Cortex of kidney (tissue), 1 donor: ENCODE results near the gene IGFBP7.

Experiments used
- DNase-seq: peaks from one replicate; lab custom pipeline; 2025; lab: John Stamatoyannopoulos, UW

The IGFBP7 gene

GRCh38 chr4:57109847-57110639 is at the start of gene IGFBP7:
Gene IGFBP7 (minus strand): TSS chr4:57110385. CDS start chr4:57110351, 34 bp downstream.
- DNase-seq = no peak

DNA sequence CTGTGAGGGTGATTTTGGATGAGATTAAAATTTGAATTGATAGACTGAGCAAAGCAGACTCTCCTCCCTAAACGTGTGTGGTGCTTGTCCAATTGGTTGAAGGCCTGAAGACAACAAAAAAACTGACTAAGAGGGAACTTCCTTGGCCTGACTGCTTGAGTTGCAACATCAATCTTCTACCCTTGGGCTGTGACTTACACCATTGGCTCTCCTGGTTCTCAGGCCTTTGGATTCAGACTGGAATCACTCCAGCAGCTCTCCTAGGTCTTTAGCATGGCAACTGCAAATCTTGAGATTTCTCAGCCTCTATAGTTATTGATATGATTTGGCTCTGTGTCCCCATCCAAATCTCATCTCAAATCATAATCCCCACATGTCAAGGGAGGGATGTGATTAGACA is 49.7 kb upstream of the IGFBP7 start:
- no peak for DNase-seq

DNA sequence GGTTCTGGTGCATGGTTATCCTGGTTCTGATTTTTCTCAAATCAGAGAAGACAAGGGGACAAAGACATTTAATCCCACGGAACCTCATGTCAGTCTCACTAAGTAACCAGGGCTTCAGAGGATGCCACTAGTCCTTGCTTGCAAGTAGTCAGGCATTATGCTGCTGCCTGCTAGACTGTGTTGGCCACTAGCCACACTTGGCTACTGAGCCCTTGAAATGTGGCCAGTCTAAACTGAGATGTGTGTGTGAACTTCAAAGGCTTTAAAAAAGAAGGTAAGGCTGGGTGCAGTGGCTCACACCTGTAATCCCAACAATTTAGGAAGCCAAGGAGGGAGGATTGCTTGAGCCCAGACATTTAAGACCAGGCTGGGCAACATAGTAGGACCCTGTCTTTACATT is 48.6 kb upstream of the IGFBP7 start:
- DNase-seq = no peak

DNA sequence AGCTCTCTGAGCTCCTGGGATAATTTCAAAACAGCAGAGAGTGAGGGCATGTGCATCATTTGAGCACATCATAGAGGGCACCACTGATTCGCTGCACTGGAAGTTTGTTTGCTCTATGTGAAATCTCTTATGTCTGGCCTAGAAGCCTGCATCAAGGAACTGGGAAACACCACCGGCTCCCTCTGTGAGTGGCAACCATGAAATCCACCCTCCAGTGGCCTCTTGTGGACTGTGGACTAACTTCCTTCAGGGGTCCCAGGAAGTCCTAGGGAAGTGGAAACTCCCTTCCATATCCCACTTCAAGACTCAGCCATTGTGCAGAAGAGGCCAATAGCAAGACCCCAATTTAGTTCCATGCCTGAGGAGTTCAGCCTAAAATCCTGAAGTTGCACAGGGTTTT is 48.0 kb upstream of the IGFBP7 start:
- no peak for DNase-seq

DNA sequence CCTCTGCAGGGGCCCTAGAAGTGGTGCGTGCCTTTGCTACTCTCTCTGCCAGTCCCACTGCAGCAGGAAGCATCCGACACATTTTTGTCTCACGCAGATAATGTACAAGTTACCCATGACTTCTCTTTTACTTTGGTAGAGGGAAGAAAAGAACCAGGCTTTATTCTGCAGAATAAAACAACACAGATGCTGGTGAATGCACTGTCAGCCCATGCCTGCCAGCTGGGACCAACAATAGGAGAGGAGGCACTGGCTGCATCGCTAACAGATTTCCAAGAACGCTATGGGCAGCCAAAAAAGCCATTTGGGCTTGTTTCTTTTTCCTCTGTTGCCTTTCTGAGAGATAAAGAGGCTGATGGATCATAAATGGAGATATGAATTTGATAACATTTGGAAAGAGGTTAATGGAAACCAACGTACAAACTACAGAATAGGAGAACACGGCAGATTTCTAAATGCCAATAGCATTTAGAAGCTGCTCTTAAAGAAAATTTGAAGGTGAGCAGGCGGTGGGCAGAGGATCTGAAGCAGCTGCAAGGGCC is 47.5 kb upstream of the IGFBP7 start:
- no peak for DNase-seq

GRCh38 chr4:57156242-57156990 is 46.2 kb upstream of the IGFBP7 start:
- DNase-seq = no peak

- no peak for DNase-seq
Observed at GRCh38 chr4:57154926-57155325, 44.7 kb upstream of the IGFBP7 start.

DNA sequence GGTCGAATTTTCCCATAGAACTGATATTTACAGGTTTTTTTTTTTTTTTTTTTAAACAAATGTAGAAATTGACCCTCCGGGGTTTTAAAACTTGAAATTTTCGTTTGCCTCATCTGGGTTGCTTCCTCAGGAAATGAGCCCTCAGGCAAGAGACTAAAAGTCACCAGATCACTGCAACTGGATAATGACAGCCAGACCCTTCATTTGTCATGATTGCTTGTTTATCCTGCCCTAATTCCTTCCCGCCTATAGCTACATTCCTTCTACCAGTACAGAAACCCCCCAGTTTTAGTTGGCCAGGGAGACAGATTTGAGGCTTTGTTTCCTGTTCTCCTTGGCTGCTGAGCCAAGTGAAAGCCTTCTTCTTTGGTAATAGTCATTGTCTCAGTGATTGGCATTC is 44.0 kb upstream of the IGFBP7 start:
- DNase-seq = no peak

- no peak for DNase-seq
Observed at GRCh38 chr4:57153207-57153606, 43.0 kb upstream of the IGFBP7 start.

GRCh38 chr4:57151481-57151880 is 41.3 kb upstream of the IGFBP7 start:
- DNase-seq = no peak

DNA sequence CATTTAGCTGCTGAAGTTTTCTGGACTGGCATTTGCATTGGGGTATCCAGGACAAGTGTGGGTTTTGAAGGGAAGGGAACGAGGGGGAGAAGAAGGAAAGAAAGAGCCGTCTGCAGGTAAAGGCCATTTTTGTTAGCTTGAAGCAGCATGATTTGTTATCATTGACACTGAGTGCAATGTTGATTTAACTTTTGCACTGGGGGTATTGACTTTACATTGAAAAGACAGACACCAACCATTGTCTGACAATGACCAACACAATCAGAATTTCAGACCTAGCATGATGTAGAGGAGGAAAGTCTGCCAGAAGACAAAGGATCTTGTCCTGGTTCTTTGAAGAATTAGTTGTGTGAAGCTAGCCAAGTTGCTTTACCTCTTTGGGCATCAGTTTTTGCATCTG is 39.6 kb upstream of the IGFBP7 start:
- DNase-seq = no peak

GRCh38 chr4:57148831-57149505 is 38.8 kb upstream of the IGFBP7 start:
- DNase-seq = no peak

DNA sequence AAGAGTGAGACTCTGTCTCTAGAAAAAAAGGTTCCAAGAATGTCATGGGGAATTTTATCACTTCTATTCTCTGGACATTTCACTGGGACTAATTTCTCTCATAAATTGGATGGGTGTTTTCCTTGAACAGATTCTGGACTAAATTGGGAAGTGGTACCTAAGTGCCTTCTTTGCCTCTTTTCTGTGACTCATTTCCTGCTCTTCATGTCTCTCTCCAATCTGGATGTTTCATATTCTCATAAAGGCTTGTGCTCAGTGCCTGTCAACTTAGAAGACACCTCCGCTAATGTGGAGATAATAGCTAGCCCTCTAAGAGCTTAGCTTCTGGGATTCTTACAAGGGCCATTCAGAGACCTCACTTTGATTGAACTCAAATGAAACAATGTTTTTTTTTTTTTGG is 38.0 kb upstream of the IGFBP7 start:
- no peak for DNase-seq

DNA sequence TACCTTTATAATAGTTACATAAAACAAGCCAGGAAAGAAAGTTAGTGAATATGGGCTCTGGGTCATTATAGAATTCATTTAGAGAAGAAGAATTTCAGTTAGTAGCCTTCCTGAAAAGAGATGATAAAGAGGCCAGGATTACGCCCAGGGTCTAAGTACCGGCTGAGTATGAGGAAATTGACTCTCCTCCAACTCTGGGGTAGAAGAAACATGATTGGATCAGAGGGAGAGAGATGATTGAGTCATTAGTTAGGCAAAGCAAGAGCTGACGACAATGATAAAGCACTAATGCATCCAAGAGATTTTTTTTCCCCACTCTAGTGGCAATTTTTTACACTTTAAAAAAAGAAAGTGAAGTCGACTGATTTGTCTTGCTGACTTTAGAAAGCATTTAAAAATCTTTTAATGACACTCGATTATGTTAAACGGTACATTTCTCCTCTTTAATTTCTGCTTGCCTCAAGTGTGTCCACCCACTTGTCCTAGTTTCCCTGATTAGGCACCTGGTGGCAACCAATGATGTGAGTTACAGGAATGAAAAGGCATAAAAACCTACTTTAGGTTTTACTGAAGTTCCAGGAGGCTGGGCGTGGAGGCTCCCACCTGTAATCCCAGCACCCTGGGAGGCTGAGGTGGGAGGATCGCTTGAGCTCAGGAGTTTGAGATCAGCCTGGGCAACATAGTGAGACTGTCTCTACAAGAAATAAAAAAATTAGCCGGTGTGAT is 37.3 kb upstream of the IGFBP7 start:
- DNase-seq = no peak

GRCh38 chr4:57146444-57146843 is 36.3 kb upstream of the IGFBP7 start:
- no peak for DNase-seq

GRCh38 chr4:57144466-57144865 is 34.3 kb upstream of the IGFBP7 start:
- DNase-seq = no peak

DNA sequence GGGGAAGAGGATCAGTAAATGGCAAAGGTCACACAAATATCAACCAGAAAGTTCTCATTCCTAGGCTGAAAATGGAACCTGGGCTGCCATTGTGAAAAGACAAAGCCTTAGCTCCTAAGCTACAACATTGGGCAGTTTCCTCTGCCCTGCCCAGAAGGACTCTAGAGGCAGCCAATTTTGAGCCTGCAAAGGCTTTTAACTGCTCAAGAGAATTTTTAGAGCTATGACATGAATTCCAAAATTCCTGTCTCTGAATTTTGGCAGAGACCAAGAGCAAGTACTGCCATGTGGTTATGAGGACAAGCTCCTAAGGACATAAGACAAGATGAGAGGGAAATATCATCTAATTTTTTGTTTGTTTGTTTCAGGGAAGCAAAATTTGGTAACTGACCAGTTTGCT is 29.6 kb upstream of the IGFBP7 start:
- no peak for DNase-seq

DNA sequence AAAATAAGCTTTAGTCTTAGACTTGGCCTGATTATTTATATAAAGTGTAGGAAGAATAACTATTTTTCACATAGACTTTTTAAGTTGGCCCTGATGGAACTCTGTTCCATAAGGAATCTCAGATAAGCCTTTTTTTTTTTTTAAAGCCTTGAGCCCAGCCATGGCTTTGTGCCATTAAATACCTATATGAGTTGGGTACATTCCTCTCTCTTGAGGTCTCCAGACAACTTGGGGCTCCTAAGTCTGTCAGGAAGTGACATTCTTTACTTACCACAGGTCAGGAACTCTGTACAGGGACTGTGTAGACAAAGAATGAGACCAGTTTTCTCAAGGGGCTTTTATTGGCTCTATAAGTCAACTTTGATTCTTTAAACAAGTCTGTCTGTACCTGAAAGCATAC is 27.1 kb upstream of the IGFBP7 start:
- DNase-seq = no peak

- DNase-seq = no peak
Observed at GRCh38 chr4:57136281-57136680, 26.1 kb upstream of the IGFBP7 start.

DNA sequence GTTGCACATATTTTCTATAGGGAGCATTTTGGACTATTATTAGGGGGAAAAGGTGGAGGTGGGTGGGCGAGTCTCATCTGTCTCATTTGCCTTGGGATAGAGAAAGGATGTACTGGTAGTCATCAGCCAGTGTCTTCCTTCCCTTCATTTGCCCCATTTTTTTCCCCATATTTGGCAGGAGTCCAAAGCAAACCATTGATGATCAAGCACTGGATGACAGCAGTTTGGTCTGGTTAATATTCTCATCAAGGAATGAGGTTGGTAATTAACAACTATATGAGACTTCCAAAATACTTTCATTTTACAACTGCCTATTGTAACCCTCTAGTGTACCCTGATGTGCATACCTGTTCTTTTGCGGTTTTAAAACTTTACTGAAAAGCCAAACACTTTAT is 22.6 kb upstream of the IGFBP7 start:
- DNase-seq = no peak

DNA sequence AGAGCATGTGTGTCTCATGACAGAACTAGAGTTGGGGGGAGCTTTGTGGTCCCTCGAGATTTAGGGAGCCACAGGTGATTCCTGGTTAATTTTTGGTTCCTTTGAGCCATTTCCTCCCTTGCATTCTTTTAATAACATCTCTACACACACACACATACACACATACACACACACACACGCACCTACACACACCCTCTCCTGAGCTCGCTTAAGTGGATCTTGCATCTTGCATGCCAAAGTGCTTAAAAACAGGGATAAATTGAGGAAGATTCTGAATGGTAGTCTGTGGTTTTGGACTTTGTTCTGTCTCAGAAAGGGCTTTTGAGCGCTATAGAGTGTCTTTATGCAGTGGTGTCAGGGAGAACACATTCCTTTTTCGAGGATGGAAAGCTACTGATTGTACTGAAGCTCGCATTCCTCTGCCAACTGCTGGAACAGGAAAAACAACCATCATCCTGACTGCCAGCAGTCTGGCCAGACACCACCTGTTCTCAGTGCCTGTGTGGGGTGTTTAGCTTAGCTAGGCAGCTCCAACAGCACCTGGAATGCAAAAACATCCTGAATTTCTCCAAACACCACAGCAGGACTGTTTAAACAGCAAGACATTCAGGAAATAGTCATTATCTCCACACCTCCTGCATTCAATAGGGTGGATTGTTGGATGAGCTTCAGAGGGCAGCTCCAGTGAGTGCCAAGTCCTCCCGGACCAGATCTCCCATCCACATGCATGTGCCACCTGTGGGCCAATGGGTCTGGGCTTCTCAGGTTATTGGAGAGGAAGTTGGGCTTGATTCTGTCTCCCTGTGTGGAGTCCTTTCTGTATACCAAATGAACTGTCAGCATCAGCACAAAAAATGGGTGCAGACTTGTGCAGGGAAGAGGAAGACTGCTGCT is 21.9 kb upstream of the IGFBP7 start:
- DNase-seq = no peak
